Esophagus squamous epithelium (tissue), 5 donors: Measurements from ENCODE around the gene CDKN2AIP. TPM values are rescaled to one million over a fixed set of nuclear protein-coding genes. Genes with fewer than 3 reads are reported as not detected.

Experiments used
- DNase-seq: peaks from one replicate; lab custom pipeline; 2025; lab: John Stamatoyannopoulos, UW
- H3K27ac ChIP-seq, 4 donors: fragments of 200-600 bp; sonication (generic); one replicate each; pipeline ENCODE4 v1.5.1; 2016 to 2019; ENCODE audit warnings: mild to moderate bottlenecking in 1 of 4
- H3K27me3 ChIP-seq, 4 donors: fragments of 200-600 bp; sonication (generic); 1 replicate in 3 of 4; 2 replicates in 1 of 4; pipeline versions ENCODE4 v1.5.1 to v1.6.0; 2017 to 2021; ENCODE audit warnings: antibody characterized with exemption in 1 of 4
- H3K36me3 ChIP-seq, 3 donors: fragments of 200-600 bp; sonication (generic); one replicate each; pipeline ENCODE4 v1.5.1; 2016 to 2019
- H3K4me1 ChIP-seq, 3 donors: fragments of 200-600 bp; sonication (generic); one replicate each; pipeline ENCODE4 v1.5.1; 2017 to 2019
- H3K4me3 ChIP-seq, 4 donors: fragments of 200-600 bp; sonication (generic); 1 replicate in 3 of 4; 2 replicates in 1 of 4; pipeline ENCODE4 v1.5.1; 2016 to 2019; ENCODE audit warnings: mild to moderate bottlenecking in 2 of 4, moderate library complexity in 1 of 4
- H3K9me3 ChIP-seq, 3 donors: fragments of 200-600 bp; sonication (generic); one replicate each; pipeline ENCODE4 v1.5.1; 2016 to 2019
- POLR2A ChIP-seq, 4 donors: fragments of 450-650 bp; IDR thresholded peaks; one replicate each; pipeline ENCODE4 v1.6.1; 2017; ENCODE audit warnings: antibody characterized with exemption in 4 of 4, mild to moderate bottlenecking in 4 of 4, moderate library complexity in 3 of 4
- WGBS, 2 donors: methylation state at CpG; one replicate each; pipeline ENCODE4 v1.1.5; 2018; 5-methylcytosine and 5-hydroxymethylcytosine counted together
- intact Hi-C: fragments of 100-400 bp; cut with DNase I; formaldehyde crosslinking; loops from one replicate; pipeline ENCODE4 v1.15.0; 2022
- total RNA-seq, 4 donors: library from RNA; depleted of rRNA; stranded (reverse); fragments of >200 nt; gene quantifications; one replicate each; pipeline ENCODE4 v1.1.0, GENCODE V29; 2016
- TF ChIP-seq, protein P1 (sequence below), 6 experiments: fragments of 450-650 bp in 4 of 6; fragments of 200-600 bp in 2 of 6; sonication (generic) in 2 of 6; IDR thresholded peaks; one replicate each; pipeline ENCODE4 v1.5.1; 2016 to 2019; ENCODE audit warnings: antibody characterized with exemption in 6 of 6, mild to moderate bottlenecking in 4 of 6, moderate library complexity in 4 of 6
- donor health status: DM: yes; HTN: yes; CAD: no.

CDKN2AIP gene
- total RNA-seq, 4 donors from 2014 or later = 20.3 to 33.5 (median 27.2) TPM

DNA sequence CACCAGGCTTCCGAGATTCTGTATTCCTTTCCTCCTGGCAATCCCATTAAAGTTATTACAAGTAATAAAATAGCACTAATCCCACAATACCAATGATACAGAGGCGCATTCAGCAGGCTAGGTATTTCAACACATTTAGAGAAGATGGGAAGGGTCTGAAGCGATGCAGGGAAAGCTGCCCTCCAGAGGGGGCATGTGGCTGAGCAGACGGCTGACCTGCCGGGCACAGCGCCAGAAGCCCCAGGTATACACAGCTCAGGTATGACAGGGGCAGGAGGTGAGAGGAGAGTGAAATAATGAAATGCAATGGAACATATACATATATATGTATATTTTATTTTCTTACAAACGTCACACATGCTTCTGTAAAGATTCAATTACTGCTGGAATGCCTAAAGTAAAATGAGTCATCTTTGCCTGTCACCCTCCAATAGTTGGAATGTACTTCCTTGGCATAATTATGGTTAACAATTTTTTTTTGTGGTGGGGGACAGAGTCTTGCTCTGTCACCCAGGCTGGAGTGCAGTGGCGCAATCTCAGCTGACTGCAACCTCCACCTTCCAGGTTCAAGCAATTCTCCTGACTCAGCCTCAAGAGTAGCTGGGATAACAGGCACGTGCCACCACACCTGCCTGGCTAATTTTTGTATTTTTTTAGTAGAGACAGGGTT is 21.3 kb upstream of the CDKN2AIP start:
- no peak overlapping the region for H3K27ac ChIP-seq
- no peak for DNase-seq
- no peak overlapping the region for H3K4me3 ChIP-seq
- peaks cover 0 to 21% (median 4%) of the 10 kb centered on the region in 3 donors for H3K4me1 ChIP-seq
- intact Hi-C loops = no loop called here
- TF ChIP-seq, protein P1, sequence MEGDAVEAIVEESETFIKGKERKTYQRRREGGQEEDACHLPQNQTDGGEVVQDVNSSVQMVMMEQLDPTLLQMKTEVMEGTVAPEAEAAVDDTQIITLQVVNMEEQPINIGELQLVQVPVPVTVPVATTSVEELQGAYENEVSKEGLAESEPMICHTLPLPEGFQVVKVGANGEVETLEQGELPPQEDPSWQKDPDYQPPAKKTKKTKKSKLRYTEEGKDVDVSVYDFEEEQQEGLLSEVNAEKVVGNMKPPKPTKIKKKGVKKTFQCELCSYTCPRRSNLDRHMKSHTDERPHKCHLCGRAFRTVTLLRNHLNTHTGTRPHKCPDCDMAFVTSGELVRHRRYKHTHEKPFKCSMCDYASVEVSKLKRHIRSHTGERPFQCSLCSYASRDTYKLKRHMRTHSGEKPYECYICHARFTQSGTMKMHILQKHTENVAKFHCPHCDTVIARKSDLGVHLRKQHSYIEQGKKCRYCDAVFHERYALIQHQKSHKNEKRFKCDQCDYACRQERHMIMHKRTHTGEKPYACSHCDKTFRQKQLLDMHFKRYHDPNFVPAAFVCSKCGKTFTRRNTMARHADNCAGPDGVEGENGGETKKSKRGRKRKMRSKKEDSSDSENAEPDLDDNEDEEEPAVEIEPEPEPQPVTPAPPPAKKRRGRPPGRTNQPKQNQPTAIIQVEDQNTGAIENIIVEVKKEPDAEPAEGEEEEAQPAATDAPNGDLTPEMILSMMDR (IDR thresholded peaks at IDR 0.05) = no peak
- TF ChIP-seq POLR2A (IDR thresholded peaks at IDR 0.05) = no peak
- 58 to 72% methylated on average over 8 to 9 of the region's 9 CpGs for WGBS, 2 donors
- H3K36me3 ChIP-seq = no peaks in the 10 kb centered on the region
- no peaks in the 10 kb centered on the region for H3K9me3 ChIP-seq
- no peaks in the 10 kb centered on the region for H3K27me3 ChIP-seq

DNA sequence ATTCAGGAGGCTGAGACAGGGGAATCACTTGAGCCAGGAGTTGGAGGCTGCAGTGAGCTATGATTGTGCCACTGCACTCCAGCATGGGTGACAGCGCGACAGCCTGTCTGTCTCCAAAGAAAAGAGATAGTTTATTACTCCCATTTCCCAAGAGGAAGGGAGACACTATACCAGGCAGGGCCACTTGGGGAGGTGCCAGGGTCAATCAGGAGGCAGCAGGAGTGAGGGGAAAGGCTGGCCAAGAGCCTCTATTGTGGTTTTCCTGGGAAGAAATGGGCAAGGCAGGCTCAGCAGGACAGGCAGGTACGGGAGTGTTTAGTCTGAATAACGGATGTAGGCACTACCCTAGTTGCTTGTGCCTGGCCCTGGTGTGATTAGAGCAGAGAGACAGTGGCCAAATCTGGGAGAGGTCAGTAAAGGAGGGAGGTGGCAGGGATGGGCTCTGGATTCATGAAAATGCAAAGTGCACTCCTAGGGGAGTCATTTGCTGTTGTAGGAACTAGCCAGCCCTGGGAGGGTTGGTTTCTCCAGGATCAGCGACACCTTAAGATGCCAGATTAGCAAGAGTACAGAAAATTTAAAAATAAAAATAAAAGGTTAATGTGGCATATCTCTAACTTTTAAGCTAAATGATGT is 20.2 kb upstream of the CDKN2AIP start:
- no peaks in the 10 kb centered on the region for H3K36me3 ChIP-seq
- no peak overlapping the region for H3K27ac ChIP-seq
- DNase-seq = no peak
- H3K27me3 ChIP-seq = no peaks in the 10 kb centered on the region
- H3K4me3 ChIP-seq = no peak overlapping the region
- no peak for TF ChIP-seq POLR2A (IDR thresholded peaks at IDR 0.05)
- TF ChIP-seq, protein P1 (IDR thresholded peaks at IDR 0.05) = no peak
- intact Hi-C loops = no loop called here
- peaks cover 0 to 21% (median 4%) of the 10 kb centered on the region in 3 donors for H3K4me1 ChIP-seq
- H3K9me3 ChIP-seq = no peaks in the 10 kb centered on the region
- WGBS, 2 donors = 61 to 69% methylated on average over 5 of the region's 5 CpGs

DNA sequence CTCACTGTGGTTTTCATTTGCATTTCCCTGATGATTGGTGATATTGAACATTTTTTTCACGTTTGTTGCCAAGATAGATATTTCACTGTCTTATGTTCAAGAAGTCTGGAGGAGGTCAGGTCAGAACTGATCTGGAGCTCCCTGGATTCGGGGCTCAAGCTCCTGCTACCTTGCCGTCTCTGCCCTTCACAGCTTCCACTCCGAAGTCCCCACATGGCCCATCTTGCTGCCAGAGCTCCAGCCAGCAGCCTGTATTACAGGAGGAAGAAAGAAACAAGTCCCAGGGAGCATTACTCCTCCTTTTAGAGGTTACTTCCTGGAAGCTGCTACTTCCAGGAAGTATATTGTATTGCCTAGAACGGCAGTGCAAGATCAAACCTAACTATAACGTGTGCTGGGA is 17.9 kb upstream of the CDKN2AIP start:
- Histone ChIP-seq H3K4me3 (no peak overlapping the region), H3K27ac (no peak overlapping the region), H3K9me3 (no peaks in the 10 kb centered on the region), H3K4me1 (peaks cover 4 to 37% (median 5%) of the 10 kb centered on the region in 3 donors), H3K36me3 (no peaks in the 10 kb centered on the region), H3K27me3 (no peaks in the 10 kb centered on the region)
- WGBS, 2 donors = 72 to 74% methylated on average over 6 of the region's 6 CpGs
- intact Hi-C loops = no loop called here
- no peak for DNase-seq
- no peak for TF ChIP-seq POLR2A (IDR thresholded peaks at IDR 0.05)
- TF ChIP-seq, protein P1 (IDR thresholded peaks at IDR 0.05) = no peak

GRCh38 chr4:183429489-183429888 is 14.9 kb upstream of the CDKN2AIP start:
- no peak overlapping the region for H3K4me3 ChIP-seq
- no peaks in the 10 kb centered on the region for H3K9me3 ChIP-seq
- TF ChIP-seq POLR2A (IDR thresholded peaks at IDR 0.05) = no peak
- TF ChIP-seq, protein P1 (IDR thresholded peaks at IDR 0.05) = no peak
- H3K4me1 ChIP-seq = peaks cover 0 to 27% (median 5%) of the 10 kb centered on the region in 3 donors
- DNase-seq = no peak
- 85 to 95% methylated on average over 5 to 7 of the region's 7 CpGs for WGBS, 2 donors
- H3K27me3 ChIP-seq = no peaks in the 10 kb centered on the region
- H3K27ac ChIP-seq = no peak overlapping the region
- no peaks in the 10 kb centered on the region for H3K36me3 ChIP-seq
- intact Hi-C loops = no loop called here

GRCh38 chr4:183430317-183430993 is 14.0 kb upstream of the CDKN2AIP start:
- Histone ChIP-seq H3K4me3 (no peak overlapping the region), H3K27me3 (no peaks in the 10 kb centered on the region), H3K9me3 (no peaks in the 10 kb centered on the region), H3K27ac (peak overlapping the region; percentile 15 to 49 (median 39)), H3K4me1 (peaks cover 0 to 33% (median 5%) of the 10 kb centered on the region in 3 donors), H3K36me3 (no peaks in the 10 kb centered on the region)
- TF ChIP-seq, protein P1 (IDR thresholded peaks at IDR 0.05) = no peak
- no peak for TF ChIP-seq POLR2A (IDR thresholded peaks at IDR 0.05)
- 51 to 67% methylated on average over 5 to 8 of the region's 12 CpGs for WGBS, 2 donors
- DNase-seq = no peak
- intact Hi-C loops = no loop called here
